D721Med (cell line): ENCODE results near the gene ABL1.
"Not testable (repeated sequence)": the region's sequence is repeated elsewhere in the genome, so short reads cannot be mapped to it uniquely, and the experiment has no call there.

Source experiments
- DNase-seq: peaks from one replicate; pipeline ENCODE4 v3.0.0; 2011; ENCODE audit warnings: low spot score; ENCODE audit not compliant: insufficient read length
- FAIRE-seq: peaks from 2 replicates; lab custom pipeline; 2011; peaks lifted over from hg19 to GRCh38; lab: Jason Lieb, UNC
- CTCF ChIP-seq: IDR thresholded peaks from 2 replicates; pipeline ENCODE4 v1.5.1; 2012; ENCODE audit warnings: mild to moderate bottlenecking, control low read depth; ENCODE audit not compliant: insufficient read depth; ENCODE audit errors: missing control alignments

ABL1 gene

DNA sequence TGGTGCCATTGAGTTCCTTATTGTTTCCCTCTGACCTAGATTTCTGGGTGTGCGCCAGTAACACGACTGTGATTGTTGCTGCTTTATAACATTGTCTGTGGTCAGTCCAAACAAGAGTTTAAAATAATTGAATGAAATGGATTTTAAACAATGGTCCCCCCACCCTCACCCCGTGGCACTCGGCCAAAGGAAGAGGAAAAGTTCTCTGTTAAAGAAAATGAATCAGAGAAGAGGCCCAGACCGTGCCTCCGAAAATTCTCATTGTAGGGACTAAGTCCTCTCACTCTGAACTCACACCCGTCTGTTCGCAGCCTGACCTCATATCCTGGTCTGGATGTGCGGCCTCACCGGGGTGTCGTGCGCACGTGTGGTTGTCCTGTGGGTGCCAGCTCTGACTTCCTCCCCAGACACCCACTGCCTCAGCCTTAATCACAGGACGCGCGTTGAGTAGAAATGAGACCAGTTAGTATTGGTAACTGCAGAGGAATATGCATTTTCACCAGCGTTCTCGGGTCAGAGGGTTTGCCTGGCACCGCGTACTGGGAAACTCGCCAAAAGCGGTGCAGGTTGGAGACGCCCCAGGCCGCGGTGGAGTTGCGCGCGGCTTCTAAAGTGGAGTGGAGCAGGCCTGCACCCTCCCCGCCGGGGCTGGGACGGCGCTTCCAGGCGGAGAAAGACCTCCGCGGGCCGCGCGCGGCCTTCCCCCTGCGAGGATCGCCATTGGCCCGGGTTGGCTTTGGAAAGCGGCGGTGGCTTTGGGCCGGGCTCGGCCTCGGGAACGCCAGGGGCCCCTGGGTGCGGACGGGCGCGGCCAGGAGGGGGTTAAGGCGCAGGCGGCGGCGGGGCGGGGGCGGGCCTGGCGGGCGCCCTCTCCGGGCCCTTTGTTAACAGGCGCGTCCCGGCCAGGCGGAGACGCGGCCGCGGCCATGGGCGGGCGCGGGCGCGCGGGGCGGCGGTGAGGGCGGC is at the start of gene ABL1:
TSS of gene ABL1 (plus strand) at position 884 of the 966 bp plus-strand sequence. CDS start 193 bp downstream, outside the sequence.
- DNase-seq (peak; percentile 51), FAIRE-seq (no peak)
- TF ChIP-seq CTCF: no peak

DNA sequence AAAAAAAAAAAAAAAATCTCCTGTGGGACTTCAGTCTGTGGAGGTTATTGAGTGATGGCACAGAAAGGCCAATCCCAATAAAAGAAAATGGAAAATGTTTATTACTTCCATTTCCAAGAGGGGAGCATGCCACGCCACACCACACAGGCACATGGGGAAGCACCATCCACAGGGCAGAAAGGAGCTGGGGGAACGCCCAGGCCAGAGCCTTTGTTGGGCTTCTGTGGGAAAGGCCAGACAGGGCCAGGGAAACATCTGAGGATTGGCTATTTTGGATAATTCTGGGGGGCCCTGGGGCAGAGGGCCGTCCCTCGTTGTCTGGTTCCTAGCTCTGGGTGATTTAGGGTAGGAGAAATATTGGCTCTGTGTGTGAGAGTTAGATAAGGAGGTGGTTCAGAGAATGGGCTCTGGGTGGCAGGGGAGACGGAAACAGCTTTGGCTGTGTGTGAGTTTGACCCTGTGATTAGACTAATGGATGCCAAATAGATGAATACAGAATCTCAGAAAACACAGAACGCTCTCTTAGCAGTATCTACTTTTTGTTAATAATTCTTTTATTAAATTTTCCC is 49.0 kb upstream of the ABL1 start:
- DNase-seq (no peak), FAIRE-seq (no peak)
- no peak for TF ChIP-seq CTCF

- FAIRE-seq (no peak), DNase-seq (no peak)
- no peak for TF ChIP-seq CTCF
These were observed 48.5 kb upstream of the ABL1 start for GRCh38 chr9:130786526-130786925.

DNA sequence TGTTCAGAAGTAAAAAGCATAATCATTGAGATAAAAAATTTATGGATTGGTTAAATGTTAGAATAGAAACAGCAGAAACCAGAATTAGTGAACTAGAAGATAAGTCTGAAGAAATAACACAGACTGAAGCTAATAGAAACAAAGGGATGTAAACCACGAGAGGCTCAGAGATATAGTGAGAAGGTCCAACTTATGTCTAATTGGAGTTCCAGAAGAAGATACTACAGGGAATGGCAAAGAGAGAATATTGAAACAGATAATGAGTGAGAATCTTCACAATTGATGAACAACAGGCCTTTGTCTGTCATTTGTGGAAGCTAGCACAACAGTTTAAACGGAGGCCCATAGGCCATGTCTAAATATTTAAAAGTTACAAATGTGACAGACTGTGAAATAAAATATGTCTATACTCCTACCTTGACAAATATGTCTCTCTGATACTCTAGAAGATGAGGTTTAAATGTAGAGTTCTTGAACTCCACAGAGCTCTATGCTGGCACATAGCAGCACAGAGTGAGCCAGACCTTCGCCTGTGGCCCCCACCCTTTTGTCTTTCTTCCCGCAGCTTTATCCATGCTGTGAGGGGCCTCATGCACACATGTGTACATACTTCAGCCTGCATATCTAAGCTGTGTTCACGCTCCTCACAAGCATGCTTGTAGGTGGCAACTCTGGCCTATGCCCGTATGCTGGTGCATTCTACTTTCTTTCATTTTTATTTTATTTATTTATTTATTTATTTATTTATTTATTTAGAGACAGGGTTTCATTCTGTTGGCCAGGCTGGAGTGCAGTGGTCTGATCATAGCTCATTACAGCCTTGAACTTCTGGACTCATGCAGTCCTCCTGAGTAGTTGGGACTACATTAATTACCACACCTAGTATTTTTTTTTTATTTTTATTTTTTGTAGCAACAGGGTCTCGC is 45.0 kb upstream of the ABL1 start:
- no peak for FAIRE-seq
- no peak for TF ChIP-seq CTCF

GRCh38 chr9:130791303-130791894 is 43.7 kb upstream of the ABL1 start:
- TF ChIP-seq CTCF: no peak
- no peak for DNase-seq
- FAIRE-seq: no peak

More for the DNA sequence above, 45.0 kb upstream of the ABL1 start:
- DNase-seq: no peak

GRCh38 chr9:130793589-130793988 is 41.5 kb upstream of the ABL1 start:
- no peak for DNase-seq
- FAIRE-seq: no peak
- no peak for TF ChIP-seq CTCF

GRCh38 chr9:130794021-130794420 is 41.0 kb upstream of the ABL1 start:
- not testable (repeated sequence) for DNase-seq, FAIRE-seq

DNA sequence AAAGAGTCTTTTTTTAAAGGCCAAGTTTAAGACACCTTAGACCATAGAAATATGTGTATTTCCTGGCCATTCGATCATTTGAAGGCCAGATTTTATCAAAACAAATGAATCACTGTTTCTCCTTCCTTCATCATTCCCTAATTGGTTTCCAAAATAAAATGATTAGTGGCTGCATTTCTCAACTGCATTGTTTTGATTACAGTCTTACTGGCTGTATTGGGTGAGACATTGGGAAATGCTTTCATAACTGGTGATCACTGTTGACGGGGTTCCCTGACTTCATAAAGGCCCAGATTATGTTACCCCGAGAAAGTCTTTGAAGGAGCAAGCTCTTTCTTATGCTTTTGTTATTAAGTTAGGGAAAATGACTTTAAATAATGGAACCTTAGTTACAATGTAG is 40.6 kb upstream of the ABL1 start:
- FAIRE-seq, DNase-seq: not testable (repeated sequence)
